Activated naive CD4-positive, alpha-beta T cell treated with Interleukin-2 at 50 U/mL for 16 hours (primary cell): ENCODE data around the gene SEMA4F.
"Not testable (repeated sequence)": the region's sequence is repeated elsewhere in the genome, so short reads cannot be mapped to it uniquely, and the experiment has no call there.

Source experiments
- DNase-seq: peaks from one replicate; pipeline ENCODE4 v3.0.0-alpha.2; 2020

Gene SEMA4F, protein sequence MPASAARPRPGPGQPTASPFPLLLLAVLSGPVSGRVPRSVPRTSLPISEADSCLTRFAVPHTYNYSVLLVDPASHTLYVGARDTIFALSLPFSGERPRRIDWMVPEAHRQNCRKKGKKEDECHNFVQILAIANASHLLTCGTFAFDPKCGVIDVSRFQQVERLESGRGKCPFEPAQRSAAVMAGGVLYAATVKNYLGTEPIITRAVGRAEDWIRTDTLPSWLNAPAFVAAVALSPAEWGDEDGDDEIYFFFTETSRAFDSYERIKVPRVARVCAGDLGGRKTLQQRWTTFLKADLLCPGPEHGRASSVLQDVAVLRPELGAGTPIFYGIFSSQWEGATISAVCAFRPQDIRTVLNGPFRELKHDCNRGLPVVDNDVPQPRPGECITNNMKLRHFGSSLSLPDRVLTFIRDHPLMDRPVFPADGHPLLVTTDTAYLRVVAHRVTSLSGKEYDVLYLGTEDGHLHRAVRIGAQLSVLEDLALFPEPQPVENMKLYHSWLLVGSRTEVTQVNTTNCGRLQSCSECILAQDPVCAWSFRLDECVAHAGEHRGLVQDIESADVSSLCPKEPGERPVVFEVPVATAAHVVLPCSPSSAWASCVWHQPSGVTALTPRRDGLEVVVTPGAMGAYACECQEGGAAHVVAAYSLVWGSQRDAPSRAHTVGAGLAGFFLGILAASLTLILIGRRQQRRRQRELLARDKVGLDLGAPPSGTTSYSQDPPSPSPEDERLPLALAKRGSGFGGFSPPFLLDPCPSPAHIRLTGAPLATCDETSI

DNA sequence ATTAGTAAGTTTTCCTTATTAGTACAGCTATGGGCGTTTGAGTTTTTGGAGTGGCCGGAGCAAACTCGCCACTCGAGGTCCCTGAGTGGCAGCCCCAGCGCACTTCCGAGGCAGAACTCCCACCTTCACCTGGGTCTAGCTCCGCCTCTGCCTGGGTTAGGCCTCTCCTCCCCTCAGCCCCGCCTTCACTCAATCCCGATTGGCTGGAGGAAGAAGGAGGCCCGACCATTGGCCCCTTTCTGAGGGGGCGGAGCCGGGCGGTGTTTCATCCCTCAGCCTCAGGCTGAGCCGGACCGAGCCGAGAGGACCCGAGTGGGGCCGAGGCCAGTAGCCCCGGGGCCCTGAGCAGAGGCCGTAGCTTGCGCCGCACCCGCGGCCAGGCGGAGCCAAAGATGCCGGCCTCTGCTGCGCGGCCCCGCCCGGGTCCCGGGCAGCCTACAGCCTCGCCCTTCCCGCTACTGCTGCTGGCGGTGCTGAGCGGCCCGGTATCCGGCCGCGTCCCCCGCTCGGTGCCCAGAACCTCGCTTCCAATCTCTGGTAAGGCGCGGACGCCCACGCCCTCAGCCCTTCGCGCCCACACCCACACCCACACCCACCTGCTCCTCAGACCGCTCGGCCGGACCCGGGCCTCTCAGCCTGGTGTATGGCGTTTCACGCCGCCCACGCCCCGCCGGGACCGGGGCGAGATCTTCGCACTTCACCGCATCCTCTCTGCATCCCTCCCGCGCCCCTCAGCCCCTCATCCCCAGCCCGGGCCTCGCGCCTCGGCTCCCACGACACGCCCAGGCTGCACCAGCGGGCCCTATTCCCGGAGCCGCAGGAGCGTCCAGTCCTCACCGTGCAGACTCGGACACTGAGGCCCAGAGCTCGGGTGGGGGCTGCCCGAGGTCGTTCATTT lies at the start of gene SEMA4F:
Gene SEMA4F, plus strand, starts transcription at position 263 of the 898 bp plus-strand sequence. Its CDS starts 130 bp downstream, at position 393.
- DNase-seq = peak; percentile 96

DNA sequence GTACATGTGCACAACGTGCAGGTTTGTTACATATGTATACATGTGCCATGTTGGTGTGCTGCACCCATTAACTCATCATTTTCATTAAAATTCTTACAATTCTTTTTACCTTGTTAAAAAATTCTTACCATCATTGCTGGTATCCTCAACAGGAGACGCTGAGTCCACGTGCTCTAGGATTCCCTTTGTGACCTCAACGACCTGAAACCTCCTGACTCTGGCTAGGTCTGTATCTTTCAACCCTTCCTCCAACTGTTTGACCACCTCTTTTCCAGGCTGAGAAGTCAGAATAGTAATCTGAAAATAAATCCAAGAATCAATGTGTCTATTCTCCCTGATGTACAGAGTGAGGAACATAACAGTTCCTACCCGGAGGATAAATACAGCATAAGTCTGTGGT lies 47.1 kb upstream of the SEMA4F start:
- no peak for DNase-seq

DNA sequence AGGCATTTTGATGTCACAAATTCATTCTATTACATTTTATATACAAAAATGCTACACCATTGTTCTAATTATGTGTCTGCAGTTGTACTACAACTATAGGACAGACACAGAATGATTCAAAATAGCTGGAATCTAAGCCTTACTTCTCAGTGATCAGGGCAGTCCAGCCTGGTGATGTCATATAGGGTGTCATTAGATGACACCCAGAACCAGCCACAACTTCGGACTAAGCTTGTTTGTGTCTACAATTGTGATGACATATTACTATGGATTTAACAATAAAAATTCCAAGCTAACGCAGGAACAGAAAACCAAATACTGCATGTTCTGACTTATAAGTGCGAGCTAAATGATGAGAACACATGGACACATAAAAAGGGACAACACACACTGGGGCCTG lies 36.9 kb upstream of the SEMA4F start:
- DNase-seq = no peak

DNA sequence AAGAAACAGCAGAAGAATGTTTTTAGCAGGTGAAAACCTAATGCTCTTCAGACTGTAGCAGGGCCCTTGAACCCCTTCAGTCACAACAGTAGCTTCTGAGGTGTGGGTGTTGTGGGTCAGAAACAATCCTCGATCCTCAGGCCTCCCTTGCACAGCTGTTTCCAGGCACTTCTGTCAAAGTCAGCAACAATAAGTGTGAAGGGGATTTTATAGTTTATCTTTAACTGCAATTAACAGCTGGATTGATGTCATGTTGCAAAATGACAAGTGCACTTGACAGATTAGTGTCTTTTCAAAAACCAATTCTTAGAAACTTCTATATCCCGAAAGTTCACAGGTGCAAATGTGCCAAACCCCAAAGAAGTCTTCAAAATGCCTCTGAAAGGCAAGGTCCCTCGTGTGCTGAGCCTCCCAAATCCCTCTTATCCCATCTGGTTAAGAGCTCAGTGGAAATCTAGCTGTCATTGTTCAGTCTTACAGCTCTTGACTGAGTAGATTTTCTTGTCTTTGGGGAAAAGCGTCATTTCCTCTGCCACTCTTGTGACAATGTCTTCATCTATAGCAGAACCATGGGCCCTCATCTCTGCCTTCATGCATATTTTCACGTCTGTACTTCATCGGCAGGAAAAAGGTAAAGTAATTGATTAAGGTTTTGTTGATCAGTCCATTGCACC lies 35.5 kb upstream of the SEMA4F start:
- no peak for DNase-seq

DNA sequence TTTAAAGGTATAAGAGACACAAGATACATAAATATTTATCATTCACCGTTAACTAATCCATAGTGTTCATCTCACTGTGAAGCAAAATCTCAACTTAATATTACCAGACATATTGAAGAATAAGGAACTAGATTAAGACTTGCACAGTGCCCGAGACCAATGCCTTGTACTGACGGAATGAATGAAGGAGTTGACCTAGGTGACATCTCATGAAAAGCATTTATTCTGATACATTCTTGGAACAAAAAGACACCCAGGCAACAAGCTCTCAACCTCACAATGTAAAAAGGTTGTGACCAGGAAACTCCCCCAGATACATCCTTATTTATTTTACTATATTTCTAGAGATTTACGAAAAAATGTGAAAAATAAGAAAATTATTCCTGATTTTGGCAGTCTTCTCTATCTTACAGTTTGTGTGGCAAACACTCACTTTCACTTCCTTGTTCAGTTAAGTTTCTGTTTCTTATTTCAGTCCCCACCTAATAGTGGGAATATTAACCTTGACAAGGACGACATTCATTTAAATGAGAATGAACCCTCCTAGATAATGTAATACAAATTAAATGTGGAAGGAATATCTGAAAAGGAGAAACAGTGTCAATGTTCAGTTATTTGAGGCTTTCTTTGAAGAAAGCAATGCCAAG lies 34.3 kb upstream of the SEMA4F start:
- DNase-seq = no peak

DNA sequence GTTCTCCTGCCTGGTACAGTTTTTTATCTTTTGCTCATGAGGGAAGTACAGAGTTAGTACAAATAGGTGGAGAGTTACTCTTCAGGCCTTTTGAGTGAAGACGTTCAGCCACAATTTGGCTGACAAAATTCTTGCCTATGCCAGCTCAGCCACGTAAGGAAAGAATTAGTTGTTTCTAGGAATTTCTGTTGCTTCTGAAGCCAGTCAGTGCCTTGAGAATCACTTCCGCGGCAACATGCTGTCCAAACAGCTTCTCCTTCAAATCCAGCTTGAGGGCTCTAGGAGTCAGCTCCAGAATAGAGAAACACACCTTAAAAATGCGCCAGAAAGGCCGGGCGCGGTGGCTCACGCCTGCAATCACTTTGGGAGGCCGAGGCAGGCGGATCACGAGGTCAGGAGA lies 33.4 kb upstream of the SEMA4F start:
- DNase-seq = no peak

DNA sequence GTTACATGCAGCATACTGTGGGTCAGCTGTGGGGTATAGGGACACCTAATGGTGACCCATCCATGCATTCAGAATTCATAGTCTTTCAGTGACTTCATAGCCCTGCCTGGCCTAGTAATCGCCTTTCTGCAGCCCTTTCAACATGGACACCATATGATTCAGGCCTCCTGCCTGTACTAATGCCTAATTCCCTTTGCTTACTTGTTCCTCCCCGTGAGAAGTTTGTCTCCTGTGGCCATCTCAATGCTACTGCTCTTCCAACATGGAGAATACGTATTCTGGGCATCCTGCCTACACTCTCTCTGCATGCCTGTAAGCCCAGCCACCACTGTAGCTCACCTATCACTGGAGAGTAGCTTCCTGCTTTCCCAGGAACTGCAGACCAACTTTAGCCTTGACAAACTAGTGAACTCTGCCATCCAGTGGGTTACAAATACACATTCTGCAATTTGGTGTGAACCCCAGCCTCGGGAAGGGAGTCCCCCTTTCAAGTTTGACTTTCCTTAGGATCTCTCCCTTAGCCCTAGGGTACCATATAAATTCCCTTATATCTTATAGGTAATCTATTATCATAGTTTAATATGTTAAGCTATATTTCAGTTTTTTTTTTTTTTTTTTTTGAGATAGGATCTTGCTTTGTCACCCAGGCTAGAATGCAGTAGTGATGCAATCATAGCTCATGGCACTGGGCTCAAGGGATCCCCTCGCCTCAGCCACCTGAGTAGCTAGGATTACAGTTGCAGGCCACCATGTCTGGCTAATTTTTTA lies 28.2 kb upstream of the SEMA4F start:
- DNase-seq = no peak

DNA sequence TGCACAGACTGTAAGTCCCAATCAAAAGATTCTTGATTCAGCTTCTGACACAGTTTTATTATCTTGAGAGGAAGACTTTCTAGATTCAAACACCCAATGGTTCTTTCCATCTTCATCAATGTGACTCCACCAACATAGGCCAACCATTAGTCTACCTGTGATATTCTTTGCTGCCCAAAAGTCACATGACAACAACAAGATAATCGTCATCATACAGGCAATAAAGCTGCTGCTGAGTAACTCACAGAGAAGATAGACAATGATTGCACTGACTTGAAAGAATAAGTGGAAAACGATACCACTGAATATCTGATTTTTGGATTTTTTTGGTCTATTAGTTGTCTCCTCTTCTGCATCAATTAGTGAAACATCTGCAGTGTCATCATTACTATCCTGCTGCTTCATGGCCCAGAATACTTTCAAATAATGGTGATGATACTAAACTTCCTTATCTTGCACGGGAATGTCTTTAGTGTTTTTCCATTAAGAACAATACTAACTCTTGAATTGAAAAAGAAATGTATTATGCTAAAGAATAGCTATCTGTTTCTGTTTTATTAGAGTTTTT lies 25.4 kb upstream of the SEMA4F start:
- DNase-seq = no peak

DNA sequence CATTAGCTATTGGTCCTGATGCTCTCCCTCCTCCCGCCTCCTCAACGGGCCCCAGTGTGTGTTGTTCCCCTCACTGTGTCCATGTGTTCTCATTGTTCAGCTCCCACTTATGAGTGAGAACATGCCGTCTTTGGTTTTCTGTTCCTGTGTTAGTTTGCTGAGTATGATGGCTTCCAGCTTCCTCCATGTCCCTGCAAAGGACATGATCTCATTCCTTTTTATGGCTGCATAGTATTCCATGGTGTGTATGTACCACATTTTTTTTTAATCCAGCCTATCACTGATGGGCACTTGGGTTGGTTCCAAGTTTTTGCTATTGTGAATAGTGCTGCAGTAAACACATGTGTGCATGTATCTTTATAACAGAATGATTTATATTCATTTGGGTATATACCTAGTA lies 23.6 kb upstream of the SEMA4F start:
- DNase-seq = not testable (repeated sequence)

DNA sequence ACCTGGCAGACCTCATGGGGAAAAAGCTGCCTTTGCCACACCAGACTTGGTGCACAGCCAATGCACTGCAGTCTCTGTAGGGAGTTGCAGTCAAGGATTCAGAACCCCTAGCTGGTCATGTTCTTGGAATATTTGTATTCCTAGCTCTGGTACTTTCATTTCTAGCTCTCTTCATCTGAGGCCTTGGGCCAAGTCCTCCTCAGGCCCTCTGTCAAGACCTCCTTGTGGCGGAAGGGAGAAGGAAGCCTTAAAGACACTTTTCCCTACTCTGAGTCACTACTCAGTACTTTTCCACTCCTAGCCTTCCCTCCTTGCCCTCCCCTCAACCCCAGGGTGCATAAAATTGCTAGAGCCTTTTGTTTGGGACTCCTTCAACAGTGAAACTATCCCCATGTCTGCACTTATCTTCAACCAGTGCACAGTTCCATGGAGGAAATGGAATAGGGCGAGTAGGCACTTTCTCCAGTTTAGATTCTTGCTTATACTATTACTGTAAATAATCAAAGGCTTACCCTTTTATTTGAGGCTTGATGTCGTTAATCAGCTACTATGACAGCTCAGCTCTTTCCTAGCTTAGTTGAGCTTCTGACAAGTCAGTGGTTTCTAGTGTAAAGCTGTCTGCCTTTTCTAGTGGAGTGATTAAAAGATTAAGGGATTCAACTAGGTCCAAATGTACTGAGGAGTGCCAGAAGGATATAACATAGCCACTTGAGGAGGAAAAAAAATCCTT lies 21.7 kb upstream of the SEMA4F start:
- DNase-seq = no peak

DNA sequence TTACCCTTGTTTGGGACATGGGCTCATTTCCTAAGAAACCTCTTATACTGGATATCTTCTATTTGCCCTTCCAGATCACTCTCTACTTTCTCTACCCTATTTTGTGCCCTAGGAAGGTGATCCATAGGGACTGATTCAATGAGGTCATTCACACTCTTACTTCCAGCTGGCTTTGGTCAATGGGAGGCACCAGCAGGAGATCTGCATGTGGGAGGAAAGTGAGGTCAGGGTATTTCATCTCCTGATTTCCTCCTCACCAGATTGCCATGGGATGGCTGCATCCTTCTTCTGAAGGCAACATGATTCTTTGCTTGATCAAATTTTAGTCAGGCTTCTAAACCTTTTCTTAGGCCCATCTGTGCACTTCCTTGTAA lies 21.1 kb upstream of the SEMA4F start:
- DNase-seq = no peak

DNA sequence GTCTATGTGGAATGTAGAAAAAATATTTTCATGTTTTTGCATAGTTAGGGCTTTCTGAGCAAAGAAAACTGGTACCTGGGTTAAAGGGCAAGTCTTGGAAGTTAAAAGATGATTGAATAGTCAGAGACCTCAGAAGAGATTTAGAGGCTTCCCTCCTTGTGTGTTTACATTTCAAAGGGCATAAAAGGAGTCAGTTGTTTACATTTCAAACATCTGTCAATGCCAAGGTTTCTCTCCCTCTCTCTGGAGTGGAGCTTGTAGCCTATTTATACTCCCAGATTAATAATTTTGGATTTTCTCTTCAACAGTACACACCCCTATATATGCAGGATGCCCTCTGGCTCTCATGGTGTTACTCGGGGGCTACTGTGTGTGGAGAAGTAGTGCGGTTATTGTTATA lies 14.5 kb upstream of the SEMA4F start:
- DNase-seq = no peak

DNA sequence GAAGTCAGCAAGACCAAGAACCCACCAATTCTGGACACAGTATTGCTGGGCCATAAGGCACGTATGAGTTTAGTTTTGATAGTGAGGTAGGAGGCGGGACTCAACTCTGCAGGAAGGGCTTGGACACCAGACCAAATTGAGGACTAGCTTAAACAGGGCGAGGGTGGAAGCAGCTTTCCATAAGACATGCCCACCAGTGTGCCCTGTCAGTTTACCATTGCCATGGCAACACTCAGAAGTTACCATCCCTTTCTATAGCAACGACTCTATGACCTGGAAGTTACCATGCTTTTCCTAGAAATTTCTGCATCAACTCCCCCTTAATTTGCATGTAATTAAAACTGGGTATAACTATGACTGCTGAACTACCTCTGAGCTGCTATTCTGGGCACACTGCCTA lies 8.7 kb upstream of the SEMA4F start:
- no peak for DNase-seq

DNA sequence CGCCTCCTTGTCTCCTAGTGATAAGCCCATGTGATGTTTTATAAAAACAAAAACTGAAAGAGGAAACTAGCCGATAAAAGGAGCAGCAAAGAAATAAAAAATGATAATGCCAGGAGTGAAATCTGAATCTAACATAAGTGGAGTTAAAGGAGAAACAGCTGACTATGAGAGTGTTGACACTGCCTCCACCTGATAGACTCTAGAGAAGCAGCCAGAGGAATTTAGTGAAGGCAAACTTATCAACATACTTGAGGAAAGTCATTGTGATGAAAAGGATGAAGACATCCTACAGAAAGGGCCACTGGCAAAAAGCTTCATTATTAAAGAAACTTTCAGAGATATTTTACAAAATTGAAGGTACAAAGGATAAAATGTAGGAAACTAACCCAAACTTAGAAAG lies 7.8 kb upstream of the SEMA4F start:
- no peak for DNase-seq

DNA sequence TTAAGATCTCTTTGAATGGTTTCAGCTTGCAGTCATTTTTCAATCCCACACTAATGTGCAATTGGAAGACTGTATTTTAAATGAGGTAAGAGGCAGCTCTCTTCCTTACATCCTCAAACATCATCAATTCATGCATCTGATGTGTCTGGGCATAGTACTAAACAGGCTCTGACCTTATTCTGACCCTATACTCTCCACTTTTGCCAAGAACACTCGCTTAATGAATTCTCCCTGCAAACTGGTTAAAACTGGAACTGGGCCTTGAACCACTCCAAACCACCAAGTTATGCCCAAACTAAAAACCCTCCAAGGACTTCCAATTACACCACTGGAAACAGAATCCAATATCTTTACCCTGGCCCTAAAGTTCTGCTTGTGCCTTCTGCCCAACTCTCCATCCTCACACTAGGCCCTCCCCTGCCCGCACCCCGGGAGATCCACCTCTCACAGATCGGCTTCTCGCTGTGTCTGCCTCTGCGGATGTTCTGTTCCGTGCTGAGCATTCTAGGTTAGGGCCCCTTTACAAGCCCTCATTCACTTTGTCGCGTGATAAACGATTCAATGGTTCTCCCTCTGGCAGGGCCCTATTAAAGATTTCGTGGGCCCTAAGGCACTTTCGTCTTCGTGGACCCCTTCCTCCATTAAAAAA lies 7.1 kb upstream of the SEMA4F start:
- DNase-seq = no peak

DNA sequence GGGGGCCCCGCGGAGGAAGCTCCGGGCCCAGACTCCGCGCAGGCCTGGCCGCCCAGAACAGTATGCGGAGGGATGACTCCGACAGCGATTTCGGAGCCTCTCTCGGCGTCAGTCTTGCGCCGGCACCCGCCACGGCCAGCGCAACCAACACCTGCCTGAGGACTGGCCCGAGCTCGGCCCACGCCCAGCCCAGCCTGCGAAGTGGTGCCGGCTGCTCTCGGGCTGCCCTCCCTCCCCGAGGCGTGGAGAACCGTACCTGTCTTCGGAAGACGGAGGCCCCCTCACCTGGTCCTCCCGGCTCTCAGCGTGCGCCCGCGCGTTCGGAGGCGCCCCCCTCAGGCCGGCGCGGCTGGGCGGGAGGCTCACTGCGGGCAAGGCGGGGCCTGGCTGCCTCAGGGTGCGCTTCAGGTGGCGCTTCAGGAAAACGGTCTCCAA lies 6.0 kb upstream of the SEMA4F start, which contains the start of gene M1AP:
Gene M1AP, minus strand, starts transcription at position 322 of the 435 bp plus-strand sequence. CDS start 8,055 bp downstream, outside the sequence.
- DNase-seq = no peak

DNA sequence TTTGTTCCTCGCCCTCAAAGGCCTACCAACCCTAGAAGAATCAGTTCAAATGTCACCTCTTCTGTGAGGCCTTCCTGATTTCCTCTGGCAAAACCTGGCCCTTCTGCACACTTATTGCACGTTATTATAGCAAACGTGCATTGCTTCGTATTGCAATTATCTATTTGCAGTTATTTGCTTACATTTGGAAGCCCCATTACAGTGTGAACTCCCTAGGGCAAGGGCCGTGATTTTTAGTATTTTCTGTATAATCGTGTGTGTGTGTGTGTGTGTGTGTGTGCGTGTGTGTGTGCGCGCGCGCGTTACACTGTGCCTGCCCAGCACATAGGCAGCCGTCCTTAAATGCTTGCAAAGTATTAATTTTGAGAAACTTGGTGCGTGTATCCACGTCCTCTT lies 460 bp upstream of the SEMA4F start:
- DNase-seq = no peak

DNA sequence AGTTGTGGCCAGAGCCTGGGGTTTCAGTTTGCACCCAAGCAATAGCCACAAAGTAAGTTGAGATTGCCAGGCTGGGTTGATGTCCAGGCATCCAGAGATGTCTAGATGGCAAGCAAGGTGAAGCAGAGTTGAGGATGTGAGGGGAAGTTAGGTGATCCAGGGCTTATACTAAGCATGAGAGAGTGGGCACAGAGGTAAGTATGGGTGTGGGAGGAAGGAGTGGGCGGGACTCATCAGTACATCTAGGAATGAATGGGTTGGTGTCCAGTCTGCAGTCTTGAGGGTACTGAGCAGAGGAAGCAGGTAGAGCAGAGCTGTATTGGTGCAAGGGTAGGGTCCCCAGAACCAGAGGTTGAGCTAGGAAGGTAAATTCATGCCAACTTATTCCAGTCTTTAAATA lies 1.5 kb downstream of the SEMA4F start:
- no peak for DNase-seq

DNA sequence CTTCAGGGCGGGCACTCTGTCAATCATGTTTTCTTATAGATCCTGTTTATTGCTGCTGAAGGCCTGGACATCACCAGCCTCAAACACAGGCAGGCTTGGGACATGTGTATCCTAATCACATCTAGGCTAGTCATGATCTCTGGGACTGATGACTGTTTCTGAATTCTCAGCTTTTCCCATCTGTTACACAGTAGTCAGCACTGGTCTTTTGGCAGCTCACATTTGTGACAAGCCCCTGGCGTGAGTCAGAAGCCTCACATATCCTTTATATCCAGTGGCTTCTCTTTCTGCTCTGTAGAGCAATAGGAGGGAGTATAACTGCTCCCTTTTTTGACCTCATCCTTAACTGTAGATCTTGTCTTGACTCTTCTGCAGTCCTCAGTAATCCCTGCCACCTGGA lies 4.5 kb downstream of the SEMA4F start:
- DNase-seq = no peak

DNA sequence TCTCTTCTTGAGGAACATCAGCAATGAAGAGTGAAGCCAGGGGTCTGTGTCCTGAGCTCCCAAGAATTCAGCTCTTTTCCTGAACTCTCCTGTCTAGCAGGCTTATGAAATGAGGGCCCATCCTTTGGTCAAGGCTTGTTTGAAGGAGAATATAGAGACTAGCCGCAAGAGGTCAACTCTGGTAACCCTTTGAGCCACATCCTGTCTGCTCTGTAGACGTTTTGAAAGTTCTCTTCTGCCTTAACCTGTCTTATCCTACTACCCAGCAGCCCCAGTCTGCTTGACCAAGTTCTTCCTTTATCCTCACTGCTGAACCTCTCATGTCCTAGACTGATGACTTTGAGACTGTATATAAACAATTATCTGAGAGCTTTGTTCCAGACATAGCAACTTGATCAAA lies 5.4 kb downstream of the SEMA4F start:
- no peak for DNase-seq
